SU-DHL-6 (cell line): Measurements from ENCODE around the gene DUS3L.

Source experiments
- EZH2phosphoT487 ChIP-seq: fragments of 200-600 bp; sonication (generic), shearing (Covaris generic); conservative IDR thresholded peaks from 2 replicates; pipeline ENCODE4 v1.6.1; 2018; ENCODE audit warnings: mild to moderate bottlenecking, antibody characterized with exemption, low read length, moderate library complexity, mixed read lengths
- TF ChIP-seq, protein P1 (sequence below): fragments of 200-600 bp; sonication (generic); IDR thresholded peaks from one replicate; pipeline ENCODE4 v1.5.1; 2017; ENCODE audit warnings: antibody characterized with exemption, mild to moderate bottlenecking, low read length, moderate library complexity; ENCODE audit not compliant: insufficient read depth, poor library complexity, severe bottlenecking

DNA sequence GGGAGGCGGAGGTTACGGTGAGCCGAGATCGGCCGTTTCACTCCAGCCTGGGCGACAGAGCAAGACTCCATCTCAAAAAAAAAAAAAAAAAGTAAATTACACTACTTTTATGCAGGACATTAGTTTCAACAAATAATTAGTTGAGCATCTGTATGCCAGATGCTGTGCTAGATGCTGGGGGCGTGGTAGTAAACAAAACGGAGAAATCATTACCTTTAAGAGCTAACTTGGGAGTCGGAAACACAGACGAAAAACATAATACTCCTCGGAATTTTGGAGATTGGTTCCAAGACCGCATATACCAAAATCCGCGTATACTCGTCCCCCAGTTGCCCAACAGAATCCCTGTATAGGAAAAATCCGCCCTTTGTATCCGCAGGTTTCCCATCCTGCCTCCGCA lies 1.3 kb upstream of the DUS3L start:
- TF ChIP-seq, protein P1, sequence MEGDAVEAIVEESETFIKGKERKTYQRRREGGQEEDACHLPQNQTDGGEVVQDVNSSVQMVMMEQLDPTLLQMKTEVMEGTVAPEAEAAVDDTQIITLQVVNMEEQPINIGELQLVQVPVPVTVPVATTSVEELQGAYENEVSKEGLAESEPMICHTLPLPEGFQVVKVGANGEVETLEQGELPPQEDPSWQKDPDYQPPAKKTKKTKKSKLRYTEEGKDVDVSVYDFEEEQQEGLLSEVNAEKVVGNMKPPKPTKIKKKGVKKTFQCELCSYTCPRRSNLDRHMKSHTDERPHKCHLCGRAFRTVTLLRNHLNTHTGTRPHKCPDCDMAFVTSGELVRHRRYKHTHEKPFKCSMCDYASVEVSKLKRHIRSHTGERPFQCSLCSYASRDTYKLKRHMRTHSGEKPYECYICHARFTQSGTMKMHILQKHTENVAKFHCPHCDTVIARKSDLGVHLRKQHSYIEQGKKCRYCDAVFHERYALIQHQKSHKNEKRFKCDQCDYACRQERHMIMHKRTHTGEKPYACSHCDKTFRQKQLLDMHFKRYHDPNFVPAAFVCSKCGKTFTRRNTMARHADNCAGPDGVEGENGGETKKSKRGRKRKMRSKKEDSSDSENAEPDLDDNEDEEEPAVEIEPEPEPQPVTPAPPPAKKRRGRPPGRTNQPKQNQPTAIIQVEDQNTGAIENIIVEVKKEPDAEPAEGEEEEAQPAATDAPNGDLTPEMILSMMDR, result no peak
- TF ChIP-seq EZH2phosphoT487, result no peak
